Left lobe of liver (tissue), 2 donors: ENCODE measurements around the gene FAM117A. TPM values are rescaled to one million over a fixed set of nuclear protein-coding genes. Genes with fewer than 3 reads are reported as not detected.

Source experiments
- ATAC-seq: fragments of 200-7000 bp; cut with Tn5 transposase; one replicate; pipeline ENCODE4 v1.9.1; 2020; ENCODE audit warnings: mild to moderate bottlenecking, moderate library complexity
- DNase-seq: peaks from one replicate; pipeline ENCODE4 v3.0.0-alpha.2; 2020; ENCODE audit warnings: low spot score
- total RNA-seq: library from RNA; stranded (reverse); gene quantifications from one replicate; pipeline ENCODE4 v1.2.1, GENCODE V29; 2021
- donor health status: DM: no; HTN: no; CAD: no; lungs with moderate emphysema.
- donor health status: DM: no; HTN: yes; CAD: no.

FAM117A gene, protein sequence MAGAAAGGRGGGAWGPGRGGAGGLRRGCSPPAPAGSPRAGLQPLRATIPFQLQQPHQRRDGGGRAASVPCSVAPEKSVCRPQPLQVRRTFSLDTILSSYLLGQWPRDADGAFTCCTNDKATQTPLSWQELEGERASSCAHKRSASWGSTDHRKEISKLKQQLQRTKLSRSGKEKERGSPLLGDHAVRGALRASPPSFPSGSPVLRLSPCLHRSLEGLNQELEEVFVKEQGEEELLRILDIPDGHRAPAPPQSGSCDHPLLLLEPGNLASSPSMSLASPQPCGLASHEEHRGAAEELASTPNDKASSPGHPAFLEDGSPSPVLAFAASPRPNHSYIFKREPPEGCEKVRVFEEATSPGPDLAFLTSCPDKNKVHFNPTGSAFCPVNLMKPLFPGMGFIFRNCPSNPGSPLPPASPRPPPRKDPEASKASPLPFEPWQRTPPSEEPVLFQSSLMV
- 5.3 TPM for total RNA-seq

DNA sequence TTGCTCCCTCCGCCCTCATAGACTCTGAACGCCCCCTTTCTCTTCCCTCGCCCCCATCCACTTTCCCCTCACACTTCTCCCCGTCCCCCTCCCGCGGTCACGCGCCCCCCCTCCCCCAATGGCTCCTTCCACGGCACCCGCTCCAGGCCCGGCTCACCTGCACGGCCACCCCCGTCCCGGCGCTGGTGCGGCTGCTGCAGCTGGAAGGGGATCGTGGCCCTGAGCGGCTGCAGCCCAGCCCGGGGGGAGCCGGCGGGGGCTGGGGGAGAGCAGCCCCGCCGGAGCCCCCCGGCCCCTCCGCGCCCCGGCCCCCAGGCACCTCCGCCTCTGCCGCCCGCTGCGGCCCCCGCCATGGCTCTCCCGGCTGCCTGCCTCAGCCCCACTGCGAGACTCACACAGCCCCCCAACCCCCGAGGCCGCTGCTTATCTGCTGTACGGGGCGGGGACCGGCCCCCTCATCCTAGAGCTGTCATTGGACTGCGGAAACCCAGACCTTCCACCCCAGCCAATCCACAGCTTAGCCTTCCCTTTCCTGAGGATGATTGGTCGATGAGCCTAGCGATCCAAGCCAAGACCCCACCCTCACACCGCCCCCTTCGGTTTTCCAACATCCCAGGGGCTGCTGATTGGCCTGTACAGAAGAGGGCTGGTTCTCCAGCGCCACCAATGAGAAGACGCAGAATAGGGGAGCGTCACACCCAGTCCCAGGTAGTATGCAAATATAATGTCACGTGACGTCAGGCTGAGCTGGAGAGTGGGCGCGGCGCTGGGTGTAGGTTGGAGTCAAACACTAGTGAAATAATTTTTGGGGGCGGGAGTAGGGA lies at the start of gene FAM117A:
Gene FAM117A (minus strand): TSS at position 397 of the 824 bp plus-strand sequence. CDS start 44 bp downstream, at position 353.
- peak; percentile 97 for DNase-seq
- peak; percentile 95 for ATAC-seq

DNA sequence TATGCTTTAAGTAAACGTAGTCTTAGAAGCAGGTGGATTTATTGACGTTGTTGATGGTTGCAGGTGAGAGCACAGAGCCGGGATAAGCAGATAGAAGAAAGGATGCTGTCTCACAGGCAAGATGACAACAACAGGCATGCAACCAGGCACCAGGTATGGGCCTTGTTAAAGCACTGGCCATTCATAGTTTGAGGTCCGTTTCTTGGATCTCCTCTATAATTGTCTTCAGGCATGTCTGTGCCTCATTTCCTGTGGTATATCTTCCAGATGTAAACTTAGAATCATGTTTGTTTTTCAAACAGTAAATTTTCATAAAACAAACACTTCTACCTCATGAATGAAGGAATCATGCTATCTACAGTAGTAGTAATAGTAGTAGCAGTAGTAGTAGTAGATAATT lies 45.1 kb upstream of the FAM117A start:
- ATAC-seq, result no peak
- no peak for DNase-seq

DNA sequence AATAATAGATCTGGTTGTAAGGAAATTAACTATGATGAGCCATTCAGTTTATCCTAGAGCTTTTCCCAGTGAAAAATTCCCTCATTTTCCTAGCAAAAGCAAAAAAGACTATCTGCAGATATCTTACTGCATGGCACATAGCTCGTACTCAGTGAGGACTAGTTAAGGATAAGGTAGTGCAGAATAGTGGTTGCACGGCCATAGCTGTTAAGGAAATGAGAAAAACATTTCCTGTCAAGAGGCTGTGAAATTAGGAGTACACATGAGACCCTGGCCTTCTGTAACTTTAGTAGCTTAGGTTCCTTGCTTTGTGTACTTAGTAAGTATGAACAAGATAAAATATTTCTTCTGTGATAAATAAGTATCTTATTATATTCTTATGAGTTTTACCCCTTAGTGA lies 34.8 kb upstream of the FAM117A start:
- ATAC-seq (no peak), DNase-seq (no peak)

DNA sequence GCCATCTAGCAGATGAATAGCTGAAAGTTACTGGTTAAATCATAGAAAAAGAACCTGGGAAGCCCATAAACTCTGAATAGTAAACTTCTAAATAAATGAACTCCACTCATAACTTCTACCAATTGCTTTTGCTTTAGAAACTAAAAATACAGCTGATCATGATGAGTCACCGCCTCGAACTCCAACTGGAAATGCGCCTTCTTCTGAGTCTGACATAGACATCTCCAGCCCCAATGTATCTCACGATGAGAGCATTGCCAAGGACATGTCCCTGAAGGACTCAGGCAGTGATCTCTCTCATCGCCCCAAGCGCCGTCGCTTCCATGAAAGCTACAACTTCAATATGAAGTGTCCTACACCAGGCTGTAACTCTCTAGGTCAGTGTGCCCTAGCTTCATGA lies 34.3 kb upstream of the FAM117A start:
- no peak for ATAC-seq
- DNase-seq, result no peak

DNA sequence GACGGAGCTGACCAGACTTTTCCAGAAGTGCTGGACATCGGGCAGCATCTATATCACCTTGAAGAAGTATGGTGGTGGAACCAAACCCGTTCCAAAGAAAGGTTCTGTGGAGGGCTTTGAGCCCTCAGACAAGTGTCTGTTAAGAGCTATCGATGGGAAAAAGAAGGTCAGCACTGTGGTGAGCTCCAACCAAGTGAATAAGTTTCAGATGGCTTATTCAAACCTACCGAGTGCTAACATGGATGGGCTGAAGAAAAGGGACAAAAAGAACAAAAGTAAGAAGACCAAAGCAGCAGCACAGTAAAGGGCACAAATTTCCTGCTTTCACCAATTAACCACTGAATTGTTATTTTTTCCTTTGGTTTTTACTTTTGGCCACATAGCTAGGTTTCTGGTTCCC lies 31.4 kb upstream of the FAM117A start:
- no peak for DNase-seq
- ATAC-seq, result no peak

DNA sequence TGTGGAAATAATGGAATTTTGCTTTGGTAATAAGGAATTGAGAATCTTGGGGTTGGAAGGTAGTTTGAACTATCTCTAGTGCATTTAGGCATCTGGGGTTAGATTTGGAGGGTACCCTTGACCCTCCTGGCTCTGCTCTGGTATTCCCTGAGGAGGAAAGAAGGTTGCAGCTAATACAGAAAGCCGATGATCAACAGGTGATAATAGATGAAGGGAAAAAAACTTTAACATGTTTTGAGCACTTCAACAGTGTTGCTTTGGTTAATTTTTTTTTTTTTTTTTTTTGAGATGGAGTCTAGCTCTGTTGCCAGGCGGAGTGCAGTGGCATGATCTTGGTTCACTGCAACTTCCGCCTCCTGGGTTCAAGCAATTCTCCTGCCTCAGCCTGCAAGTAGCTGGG lies 29.4 kb upstream of the FAM117A start:
- no peak for DNase-seq
- no peak for ATAC-seq

DNA sequence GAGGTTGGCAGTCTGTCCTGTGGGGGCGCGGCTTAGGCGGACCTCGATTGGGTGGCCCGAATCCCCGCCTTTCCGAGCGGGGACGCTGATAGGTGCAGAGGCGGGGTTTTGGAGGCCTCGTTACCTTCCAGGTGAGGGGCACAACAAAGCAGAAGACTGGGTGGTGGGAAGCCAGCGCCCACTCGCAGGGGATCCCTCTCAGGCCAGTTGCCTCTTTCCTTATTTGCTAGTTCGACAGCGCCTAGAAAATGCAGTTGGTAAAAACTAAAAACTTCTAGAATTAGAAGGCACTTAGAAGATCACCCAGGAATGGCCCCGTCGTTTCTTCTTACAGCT lies 25.3 kb upstream of the FAM117A start:
- DNase-seq (no peak), ATAC-seq (no peak)

DNA sequence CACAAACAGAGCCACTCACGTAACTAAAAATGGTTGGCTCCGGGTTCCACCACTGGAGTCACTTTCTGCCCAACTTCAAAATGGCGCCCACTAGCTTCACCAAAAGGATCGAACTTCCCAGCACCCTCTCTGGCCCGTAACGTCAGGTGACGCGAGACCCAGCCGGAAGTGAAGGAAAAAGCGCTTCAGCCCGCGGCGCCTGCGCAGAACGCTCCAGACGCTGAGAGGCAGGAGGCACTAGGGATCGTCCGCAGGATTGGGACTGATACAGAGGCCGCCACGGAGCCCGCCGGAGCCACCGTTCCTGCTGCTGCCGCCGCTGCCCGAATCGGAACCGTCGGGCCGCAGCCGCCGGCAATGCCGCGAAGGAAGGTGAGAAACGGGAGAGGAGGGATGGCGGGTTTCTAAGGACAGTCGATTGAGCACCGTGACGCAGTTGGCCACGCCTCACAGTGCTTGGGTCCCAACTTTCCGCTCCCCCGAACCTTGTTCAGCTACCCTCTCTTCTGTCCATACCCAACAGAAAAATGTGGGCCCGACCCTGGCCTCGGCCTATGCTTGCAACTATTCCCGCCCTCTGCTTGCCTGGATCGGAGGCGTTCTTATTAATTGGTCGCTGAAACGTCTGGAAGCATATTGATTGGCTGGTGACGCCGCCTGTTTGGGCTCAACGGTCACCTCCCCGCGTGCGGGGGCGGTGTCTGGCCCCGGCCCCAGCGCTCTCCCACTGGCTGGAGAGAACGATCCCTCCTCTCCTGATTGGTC lies 24.7 kb upstream of the FAM117A start, which contains the start of gene KAT7:
Gene KAT7 (plus strand): TSS at position 204 of the 765 bp plus-strand sequence. CDS start 154 bp downstream, at position 358.
- DNase-seq (peak; percentile 100), ATAC-seq (peak; percentile 90)

DNA sequence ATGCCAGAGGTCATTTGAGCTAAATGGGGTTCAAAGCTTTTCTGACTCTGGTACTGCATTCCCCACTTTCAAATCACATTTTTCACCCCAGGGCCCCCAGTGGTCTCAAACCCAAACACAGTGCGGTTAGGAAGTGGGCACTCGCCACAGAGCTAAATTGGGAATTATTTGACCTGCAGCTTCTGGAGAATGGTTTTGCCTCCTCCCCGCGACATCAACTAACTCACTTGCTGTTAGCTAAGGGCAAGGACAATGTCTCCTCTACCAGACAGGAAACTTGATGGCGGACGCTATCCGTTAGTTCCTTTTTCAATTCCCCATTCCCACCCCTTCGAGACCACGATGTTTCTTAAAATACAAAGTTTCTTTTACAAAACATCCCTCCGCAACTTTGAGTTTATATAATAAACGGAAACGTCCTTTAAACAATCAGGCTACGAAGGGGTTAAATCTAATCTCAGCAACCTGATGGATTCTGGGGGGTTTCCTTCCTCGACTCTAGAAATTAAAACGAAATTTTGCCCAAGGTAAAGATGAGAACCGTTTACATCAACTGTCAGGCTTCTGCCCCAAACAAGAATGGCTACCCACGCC lies 24.1 kb upstream of the FAM117A start:
- no peak for ATAC-seq
- peak; percentile 52 for DNase-seq

DNA sequence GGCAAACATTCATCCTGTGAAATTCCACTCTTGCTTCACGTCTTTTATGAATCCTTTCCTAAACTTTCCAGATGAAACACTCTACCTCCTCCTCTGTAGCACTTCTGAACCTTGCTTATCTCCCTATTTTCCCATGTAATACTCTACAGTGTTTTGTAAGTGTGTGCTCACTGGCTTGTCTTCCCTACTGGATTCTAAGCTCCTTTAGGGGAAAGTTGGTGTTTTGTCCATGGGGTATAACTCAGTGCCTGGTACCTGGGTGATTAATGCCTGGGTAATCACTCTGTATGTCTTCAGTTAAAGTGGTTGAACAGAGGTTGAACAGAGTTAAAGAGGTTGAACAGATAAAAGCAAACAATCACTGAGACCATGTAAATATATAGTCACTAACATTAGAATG lies 20.7 kb upstream of the FAM117A start:
- no peak for ATAC-seq
- DNase-seq, result no peak

DNA sequence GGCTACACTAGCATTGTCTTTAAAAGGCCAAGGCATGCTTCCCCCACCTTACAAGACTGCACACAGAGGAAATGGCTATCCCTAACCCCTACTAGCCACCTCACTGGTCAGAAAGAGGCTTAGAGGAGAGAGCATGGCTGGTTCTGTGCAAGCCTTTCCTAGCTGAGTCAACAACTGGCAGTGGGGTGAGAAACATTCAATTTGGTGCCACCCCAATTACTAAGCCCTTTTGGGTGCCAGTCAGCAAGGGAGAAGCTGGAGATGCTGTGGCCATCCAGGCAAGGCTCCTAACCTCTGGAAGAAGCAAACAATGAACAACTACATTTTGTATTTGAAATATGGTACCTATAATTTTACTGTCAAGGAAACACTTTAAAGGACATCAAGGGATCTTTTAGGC lies 19.9 kb upstream of the FAM117A start:
- DNase-seq (no peak), ATAC-seq (no peak)

DNA sequence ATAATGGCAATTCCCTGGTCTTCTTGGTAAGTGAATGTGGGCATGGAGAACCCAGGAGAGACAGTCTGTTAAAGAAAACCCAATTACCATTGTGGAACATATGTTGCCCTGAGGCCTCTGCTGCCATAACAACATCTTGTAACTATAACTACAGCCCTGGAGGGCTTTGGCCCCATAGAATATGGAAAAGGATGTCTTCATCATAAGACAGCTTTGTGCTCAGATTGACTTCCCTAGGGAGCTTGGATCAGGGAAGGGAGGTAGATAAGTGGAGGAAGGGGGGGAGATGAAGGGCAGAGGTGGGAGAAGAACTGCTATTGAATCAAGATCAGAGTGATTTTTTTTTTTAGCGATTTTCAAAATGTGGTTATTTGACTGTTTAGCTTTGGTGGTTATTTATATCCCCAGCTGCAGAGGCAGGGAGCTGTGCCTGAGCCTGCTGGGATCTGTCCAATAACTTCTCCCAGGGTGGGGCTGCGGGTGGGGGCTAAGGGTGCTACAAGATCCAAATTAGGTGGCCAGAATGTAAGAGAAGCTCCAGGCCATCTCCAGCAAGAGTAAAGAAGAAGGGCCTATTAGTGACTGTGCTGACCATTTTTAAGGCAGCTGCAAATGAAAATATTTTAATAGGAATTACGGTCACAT lies 19.3 kb upstream of the FAM117A start:
- ATAC-seq, result no peak
- DNase-seq, result no peak

DNA sequence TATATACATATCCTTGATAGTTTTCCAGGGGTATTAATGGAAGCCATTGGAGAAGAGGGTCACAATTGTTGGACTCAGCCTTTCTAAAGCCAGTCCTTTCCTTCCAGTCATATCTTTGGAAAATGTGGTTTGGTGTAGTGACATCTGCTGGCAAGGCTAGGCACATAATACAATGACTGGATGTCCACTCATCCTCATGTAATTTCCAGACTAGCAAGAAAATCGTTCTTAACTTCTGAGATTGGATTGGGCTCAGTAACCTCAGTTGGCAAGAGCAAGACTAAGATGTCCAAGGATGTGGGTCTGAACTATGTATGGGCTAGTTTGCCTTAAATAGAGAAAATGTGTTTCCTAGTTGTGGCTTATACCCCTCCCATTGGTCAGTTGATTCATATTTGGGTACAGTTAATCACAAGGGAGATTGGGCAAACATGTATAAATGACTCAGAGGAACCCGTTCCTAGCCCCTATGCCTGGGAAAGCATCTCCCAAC lies 15.9 kb upstream of the FAM117A start:
- ATAC-seq, result peak; percentile 95
- no peak for DNase-seq

DNA sequence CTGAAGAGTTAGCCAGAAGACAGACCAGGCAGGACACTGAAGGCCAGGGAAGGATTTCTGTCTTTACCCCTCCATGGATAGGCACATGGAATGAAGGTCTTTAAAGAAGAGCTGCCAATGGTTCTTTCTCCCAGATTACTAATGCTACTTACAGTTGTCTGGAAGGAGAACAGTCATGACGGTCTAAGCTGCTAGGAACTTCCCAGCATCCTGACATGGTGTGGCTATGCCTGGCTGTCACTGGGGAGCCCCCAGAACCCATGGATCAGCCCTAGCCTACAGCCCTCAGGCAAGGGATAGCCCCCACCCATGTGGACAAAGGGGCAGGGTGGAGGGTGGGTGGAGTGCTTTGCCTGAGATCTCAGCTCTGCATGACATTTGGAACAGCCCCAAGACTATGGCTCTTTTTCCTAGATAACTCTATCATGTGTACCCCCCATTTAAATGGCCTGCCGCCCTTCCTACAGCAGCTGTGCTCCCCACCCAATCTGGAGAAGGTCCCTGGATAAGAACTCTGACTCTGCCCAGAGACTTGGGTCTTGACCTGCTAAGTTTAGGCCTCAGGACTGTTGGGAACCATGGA lies 15.3 kb upstream of the FAM117A start:
- no peak for ATAC-seq

DNA sequence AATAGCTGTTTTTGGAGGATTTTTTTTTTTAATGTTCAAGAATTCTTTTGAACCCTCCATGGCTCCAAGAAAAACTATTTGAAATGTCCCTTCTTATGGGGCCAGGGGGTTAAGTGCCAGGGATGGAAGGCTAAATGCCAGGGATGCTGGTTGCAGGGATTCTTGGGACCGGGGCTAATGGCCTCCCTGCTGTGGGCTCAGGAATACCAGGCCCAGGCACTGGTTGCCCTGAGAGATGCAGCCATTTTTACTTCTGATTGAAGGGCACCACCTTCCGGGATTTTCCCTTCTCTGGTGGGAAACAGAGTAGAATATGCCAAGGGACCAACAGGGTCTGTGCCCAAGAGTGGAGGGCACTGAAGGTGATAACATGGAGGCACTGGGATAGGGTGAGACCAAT lies 13.6 kb upstream of the FAM117A start:
- DNase-seq, result no peak
- ATAC-seq, result no peak

More for the DNA sequence above, 15.3 kb upstream of the FAM117A start:
- DNase-seq, result no peak

DNA sequence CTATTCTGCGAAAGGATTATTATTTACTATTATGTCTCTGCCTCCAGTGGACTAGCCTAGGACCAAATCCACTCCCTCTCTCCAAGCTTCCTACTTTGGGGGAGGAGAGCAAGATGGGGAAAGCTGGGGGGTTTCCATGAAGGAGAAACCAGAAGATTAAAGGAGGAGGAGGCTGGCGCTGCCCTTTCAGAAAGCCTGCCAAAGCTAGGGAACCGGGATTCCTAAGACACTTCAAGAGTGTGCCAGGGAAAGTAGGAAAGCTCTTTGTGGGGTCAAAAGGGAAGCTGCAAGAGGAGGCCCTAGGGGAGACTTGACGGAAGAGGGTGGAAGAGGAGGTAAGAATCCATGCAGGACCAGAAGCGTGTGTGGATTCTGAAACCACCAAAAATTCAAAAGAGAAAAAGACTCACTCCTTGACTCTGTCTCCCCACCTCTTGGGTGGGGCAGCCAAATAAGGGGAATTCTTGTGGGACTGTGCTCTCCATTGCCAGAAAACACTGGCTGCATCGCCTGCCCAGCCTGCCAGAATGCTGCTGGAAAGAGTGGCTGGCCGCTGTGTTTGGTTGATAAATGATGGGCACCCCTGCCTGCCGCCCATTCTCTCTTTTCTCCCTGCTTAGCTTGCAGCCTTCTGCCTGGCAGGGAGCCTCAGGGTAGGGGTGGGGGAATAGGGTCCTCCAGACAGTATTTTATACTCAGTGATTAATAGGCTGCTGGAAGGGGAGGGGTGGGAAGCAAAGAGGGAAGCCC lies 12.8 kb upstream of the FAM117A start:
- DNase-seq (no peak), ATAC-seq (no peak)

DNA sequence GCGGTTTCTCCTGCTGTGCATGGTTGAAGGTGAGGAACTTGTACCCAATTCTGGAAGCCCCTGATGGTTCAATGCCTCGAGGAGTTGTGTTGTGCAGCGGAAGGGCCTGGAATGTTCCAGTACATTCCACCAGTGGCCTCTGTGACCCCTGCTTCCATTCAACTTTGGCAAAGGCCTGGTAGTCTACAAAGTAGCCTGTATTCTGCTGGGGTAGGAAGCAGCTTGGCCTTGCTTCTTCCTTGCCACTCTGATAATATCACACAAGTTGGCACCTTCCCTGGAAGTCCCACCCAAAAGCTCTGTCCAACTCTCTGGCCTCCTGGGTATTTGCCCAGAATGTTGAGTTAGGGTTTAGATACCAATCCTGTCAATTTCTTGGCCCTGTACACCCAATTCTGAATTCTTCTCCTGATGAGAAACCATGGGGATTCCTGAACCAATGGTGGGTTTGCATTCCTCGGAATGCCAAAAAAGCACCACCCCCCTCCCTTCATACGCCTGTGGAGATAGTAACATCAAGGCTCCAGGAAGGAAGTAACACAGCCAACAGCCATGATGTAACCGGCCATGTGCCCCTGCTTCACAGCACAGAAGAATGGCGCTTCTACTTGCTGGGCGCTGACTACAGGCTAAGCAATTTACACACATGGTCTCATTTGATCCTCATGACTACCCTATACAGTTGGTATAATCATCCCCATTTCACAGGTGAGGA lies 11.8 kb upstream of the FAM117A start:
- DNase-seq, result no peak
- no peak for ATAC-seq

DNA sequence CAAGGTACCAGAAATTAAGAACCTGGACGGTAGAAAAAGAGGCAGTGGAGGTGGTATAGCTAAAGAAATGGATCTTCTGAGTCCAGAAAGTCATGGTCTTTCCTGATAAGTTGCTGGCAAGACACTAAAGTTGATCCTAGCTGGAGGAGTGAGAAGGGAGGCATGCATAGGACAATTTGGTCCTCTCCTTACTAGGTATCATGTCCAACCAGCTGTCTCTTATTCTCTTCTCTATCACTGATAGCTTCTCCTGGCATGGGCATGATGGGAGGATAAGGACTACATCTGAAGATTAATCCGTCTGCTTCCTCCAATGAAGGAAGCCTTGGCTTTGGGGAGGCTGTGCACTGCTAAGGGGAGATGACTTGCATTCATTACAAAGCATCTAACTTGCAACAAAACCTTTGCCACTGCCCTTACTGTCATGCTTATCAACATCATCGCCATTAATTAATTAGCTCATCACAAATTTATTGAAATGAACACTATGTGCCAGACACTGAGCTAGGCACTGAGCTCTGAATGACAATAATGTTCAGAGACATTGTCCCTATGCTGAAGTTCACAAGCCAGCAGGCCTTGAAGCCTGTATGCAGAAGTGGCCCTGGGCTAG lies 3.1 kb upstream of the FAM117A start:
- ATAC-seq, result no peak
- DNase-seq, result no peak
